Esophagus squamous epithelium (tissue), 4 donors: ENCODE data around the gene SIX2.
A peak's percentile ranks its signal among the peaks of the same experiment; 100 is the strongest.

Experiments used
- CTCF ChIP-seq, 6 experiments: fragments of 450-650 bp in 4 of 6; fragments of 200-600 bp in 2 of 6; sonication (generic) in 2 of 6; IDR thresholded peaks; one replicate each; pipeline ENCODE4 v1.5.1; 2016 to 2019; ENCODE audit warnings: antibody characterized with exemption in 6 of 6, mild to moderate bottlenecking in 4 of 6, moderate library complexity in 4 of 6
- POLR2A ChIP-seq, 4 donors: fragments of 450-650 bp; IDR thresholded peaks; one replicate each; pipeline ENCODE4 v1.6.1; 2017; ENCODE audit warnings: antibody characterized with exemption in 4 of 4, mild to moderate bottlenecking in 4 of 4, moderate library complexity in 3 of 4

- TF ChIP-seq CTCF (IDR thresholded peaks at IDR 0.05) (peak in 3 of 6 experiments; percentile 10 to 45 (median 21)), POLR2A (IDR thresholded peaks at IDR 0.05) (no peak)
Measured at GRCh38 chr2:44974064-44974715, 35.1 kb downstream of the SIX2 start.
